ENCODE data around the gene ALG9. TPM values are rescaled to one million over a fixed set of nuclear protein-coding genes. Genes with fewer than 3 reads are reported as not detected.
"Not testable (repeated sequence)": the region's sequence is repeated elsewhere in the genome, so short reads cannot be mapped to it uniquely, and the experiment has no call there.

The ALG9 gene
- total RNA-seq, 1 donor from 2014 or later = 23.3 TPM

DNA sequence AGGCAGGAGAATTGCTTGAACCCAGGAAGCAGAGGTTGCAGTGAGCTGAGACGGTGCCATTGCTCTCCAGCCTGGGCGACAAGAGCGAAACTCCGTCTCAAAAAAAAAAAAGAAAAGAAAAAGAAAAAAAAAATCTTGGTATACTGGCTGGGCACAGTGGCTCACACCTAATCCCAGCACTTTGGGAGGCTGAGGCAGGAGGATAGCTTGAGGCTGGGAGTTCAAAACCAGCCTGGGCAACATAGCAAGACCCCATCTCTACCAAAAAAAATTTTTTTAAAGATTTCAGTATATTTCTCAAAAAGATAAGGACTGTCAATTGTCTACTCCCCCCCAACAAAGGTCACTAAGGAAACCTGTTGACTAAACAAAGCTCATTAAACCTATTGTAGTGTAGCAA is 13.7 kb upstream of the ALG9 start:
- not testable (repeated sequence) for DNase-seq (ENCODE audit: low read depth, low spot score)

DNA sequence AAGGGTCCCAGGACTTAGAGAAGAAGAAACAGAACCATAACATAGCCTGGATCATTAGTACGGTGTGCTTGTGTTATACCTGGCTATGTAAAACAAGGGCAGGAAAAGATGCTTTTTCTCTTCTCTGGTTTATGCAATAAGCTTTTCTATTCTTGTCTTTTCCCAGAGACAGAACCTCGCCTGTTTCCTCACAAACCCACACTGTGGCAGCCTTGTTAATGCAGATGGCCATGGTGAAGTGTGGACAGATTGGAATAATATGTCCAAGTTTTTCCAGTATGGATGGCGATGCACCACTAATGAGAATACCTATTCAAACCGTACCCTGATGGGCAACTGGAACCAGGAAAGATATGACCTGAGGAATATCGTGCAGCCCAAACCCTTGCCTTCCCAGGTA is 10.8 kb upstream of the ALG9 start:
- no peak for DNase-seq (ENCODE audit: low read depth, low spot score)

DNA sequence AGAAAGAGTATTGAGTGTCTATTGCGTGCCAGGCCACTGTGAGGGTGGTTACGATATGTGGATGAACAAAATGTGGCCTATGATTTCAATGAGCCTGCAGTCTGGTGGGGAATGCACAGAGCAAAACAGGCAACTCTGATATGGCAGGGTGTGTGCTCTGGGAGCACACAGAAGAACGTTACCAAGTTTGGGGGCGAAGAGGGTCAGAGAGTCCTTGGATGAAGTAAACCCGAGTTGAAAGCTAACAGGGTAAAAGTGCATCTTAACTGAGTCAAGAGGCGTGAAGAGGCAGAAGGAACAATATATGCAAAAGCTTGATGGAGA is 8.2 kb upstream of the ALG9 start:
- no peak for DNase-seq (ENCODE audit: low read depth, low spot score)

DNA sequence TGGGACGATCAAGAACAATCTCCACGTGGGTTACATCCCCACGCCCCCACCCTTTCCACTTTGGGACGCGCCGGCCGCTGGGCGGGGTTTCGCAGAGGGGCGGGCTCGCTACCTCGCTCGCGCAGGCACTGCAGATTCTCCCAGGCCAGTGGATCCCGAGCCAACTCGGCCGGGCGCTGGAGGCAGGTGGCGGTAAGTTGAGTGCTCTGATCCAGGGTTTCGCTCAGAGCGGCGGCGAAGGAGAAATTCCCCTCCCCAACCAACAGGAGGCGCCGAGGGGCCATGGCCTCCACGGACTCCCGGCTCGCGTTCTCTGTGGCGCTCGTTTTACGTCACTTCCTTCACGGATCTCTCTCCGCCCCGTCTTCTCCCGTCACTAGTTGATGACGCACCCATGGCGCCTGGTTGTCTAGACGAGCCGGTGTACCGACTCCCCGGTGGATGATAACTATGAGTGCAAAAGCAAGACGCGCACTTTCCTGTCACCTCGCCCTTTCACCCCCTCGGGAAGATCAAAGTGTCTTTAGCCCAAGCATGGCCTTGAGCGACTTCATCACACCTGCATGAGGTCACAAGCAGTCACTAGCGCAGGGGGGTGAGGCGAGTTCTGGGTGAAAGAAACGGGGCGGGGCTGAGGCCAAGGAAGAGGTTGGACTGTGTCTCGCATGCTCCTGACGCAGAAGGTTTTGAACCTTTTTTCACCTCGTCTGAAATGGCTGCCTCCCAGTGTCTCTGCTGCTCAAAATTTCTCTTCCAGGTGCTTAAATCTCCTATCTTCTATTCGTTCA is 7.7 kb upstream of the ALG9 start, which contains the start of the genes CFAP68 and FDXACB1:
Gene CFAP68, plus strand, starts transcription at position 693 of the 788 bp plus-strand sequence. Its CDS starts 20 bp downstream, at position 713.
Gene FDXACB1, minus strand, starts transcription at position 317 of the 788 bp plus-strand sequence. Its CDS starts 33 bp downstream, at position 284.
- DNase-seq (ENCODE audit: low read depth, low spot score) = peak; percentile 95

DNA sequence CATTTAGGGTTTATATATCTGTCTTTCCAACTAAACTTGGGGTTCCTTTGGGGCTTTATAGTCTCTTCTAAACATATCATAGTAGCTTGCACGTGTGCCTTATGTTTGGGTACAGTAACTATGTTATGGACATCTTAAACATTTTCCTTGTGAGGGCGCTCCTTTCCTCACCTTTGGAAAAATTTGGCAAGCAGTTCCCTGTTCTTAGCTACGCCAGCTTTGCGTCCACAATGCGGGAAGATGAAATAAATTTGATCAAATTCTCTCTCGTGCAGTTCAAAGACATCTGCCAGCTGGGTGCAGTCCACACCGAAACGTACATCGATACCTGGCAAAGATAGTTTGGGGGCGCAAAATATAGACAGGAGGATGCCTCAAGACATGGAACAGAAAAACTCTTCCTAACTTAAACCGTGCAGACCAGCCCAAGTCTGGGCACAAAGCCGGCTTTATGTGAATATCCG is 7.0 kb upstream of the ALG9 start:
- no peak for DNase-seq (ENCODE audit: low read depth, low spot score)

GRCh38 chr11:111871693-111872161 is 346 bp upstream of the ALG9 start:
- DNase-seq (ENCODE audit: low read depth, low spot score) = no peak

DNA sequence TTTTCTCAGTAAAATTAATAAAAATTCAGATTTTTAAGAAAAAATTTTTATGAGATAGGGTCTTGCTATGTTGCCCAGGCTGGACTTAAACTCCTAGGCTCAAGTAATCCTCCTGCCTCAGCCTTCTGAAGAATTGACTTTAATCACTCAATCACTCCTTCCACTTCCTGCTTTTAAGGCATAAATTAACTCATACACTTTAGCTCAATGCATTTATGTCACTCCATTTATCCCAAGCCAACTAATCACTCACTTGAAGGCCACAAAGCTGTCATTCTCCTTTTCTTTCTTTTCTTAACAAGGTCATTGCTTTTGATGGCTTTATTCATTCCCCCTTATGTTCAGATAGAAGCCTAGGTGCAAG is 877 bp downstream of the ALG9 start:
- DNase-seq (ENCODE audit: low read depth, low spot score) = no peak

GRCh38 chr11:111870113-111870512 is 1.3 kb downstream of the ALG9 start:
- DNase-seq (ENCODE audit: low read depth, low spot score) = no peak

GRCh38 chr11:111860257-111860656 is 11.1 kb downstream of the ALG9 start:
- no peak for DNase-seq (ENCODE audit: low read depth, low spot score)

- no peak for DNase-seq (ENCODE audit: low read depth, low spot score)
These were observed 15.9 kb downstream of the ALG9 start for GRCh38 chr11:111855506-111855905.

GRCh38 chr11:111852103-111852502 is 19.3 kb downstream of the ALG9 start:
- DNase-seq (ENCODE audit: low read depth, low spot score) = no peak

DNA sequence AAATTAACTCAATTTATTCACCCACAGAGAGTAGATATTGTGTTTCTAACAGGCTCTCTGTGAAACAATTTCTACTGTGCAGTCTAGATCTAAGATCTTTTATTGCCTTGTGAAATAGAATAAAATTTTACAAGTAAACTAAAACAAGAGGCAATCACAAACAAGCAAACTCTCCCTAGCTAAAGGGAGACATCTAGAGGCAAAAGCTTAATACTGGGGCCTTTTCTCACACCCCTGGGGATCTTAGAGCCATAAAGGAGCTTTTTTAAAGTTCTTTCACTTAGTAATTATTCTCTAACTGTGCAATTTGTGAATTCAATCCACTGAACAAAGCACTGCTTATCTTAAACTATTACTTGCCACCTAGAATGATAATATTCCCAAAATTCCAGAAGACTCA is 19.7 kb downstream of the ALG9 start:
- no peak for DNase-seq (ENCODE audit: low read depth, low spot score)

DNA sequence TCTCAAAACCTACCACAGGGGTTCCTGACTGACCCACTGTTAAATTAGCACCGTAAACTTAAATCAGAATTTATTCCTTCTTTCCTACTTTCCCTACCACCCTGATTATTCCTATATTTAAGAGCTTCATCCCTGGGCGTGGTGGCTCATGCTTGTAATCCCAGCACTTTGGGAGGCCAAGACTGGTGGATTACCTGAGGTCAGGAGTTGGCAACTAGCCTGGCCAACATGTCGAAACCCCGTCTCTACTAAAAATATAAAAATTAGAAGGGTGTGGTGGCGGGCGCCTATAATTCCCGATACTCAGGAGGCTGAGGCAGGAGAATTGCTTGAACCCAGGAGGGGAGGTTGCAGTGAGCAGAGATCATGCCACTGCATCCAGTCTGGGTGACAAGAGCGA is 20.3 kb downstream of the ALG9 start:
- no peak for DNase-seq (ENCODE audit: low read depth, low spot score)

- DNase-seq (ENCODE audit: low read depth, low spot score) = no peak
These were observed 21.8 kb downstream of the ALG9 start for GRCh38 chr11:111849631-111850030.

DNA sequence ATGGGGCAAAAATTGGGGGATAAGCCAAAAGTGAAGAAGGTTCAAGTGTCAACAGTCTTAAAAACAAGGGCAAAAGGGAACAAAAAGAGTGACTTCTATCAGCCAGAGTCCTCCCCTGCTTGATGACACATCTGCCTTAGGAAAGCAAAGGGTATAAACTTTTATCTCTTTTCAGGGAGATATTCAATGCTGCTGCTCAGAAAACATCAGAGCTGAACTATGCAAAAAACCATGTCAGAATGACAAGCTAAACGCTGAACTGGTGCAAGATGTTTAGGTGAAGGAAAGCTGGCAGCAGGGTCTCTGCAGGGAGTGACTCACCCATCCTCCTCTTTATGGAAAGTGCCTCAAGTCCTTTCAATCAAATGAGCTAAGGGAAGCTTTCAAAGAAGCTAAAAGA is 24.7 kb downstream of the ALG9 start:
- peak; percentile 4 for DNase-seq (ENCODE audit: low read depth, low spot score)

DNA sequence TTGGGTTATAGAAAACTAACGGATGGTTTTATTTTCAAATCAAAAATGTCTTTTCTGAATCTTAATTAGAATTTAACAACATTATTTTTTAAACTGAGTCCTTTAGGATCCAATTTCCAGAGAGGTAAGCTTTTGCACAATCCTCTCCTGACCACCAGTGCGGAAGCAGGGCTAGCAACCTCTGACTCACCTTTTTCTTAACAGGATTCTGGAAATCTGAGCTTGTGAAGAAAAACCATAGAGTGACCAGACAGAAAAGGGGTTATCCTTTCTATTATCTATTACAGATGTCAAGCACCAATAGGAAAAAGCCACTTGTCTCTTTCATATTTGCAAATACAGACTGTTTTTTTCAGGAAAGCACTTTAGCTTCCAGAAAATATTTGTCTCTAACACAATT is 25.3 kb downstream of the ALG9 start:
- DNase-seq (ENCODE audit: low read depth, low spot score) = no peak

- DNase-seq (ENCODE audit: low read depth, low spot score) = no peak
These were observed 25.9 kb downstream of the ALG9 start for GRCh38 chr11:111845276-111846028.

DNA sequence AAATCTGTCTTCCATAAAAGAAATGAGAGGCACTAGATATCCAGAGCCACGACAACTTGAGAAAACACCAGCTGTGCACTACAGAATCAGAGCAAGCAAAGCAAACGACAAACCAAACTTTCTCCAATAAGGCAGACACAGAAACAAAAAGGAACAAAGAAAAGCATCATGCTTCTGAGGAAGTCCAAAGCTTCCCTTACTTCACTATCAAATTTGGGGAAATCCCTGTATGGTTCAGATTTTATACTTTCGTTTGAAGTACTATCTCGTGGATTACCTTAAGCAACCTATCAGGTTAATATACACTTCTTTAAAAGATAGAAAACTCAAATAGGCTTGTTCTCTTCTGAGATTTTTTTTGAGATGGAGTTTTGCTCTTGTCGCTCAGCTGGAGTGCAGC is 27.7 kb downstream of the ALG9 start:
- DNase-seq (ENCODE audit: low read depth, low spot score) = no peak

DNA sequence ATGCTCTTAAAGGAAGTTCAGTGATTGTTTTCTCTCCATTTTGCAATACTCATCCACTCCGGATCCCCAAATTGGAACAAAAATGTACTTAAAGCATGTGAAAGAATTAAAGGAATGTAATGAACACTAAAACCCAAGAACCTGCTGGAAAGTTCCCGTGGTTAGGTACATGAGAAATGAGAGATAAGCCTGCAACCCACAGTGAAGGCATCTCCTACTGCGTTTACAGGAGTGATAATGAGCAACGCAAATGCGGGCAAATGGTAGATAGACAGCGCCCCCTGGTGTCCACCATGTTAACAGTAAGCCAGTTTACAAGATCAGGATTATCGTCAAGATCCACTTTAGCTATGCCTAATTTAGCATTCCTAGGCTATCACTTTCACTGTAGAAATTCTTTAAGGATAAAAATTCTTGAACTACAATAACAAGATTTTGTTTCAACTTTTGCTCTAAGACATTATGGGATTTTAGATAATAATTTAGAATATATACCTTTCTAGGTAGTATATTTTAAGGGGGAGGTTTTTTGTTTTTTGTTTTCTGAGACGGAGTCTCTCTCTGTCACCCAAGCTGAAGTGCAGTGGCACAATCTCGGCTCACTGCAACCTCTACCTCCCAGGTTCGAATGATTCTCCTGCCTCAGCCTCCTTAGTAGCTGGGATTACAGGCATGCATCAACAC is 29.9 kb downstream of the ALG9 start:
- peak; percentile 58 for DNase-seq (ENCODE audit: low read depth, low spot score)

- DNase-seq (ENCODE audit: low read depth, low spot score) = no peak
These were observed 31.2 kb downstream of the ALG9 start for GRCh38 chr11:111840143-111840542.

DNA sequence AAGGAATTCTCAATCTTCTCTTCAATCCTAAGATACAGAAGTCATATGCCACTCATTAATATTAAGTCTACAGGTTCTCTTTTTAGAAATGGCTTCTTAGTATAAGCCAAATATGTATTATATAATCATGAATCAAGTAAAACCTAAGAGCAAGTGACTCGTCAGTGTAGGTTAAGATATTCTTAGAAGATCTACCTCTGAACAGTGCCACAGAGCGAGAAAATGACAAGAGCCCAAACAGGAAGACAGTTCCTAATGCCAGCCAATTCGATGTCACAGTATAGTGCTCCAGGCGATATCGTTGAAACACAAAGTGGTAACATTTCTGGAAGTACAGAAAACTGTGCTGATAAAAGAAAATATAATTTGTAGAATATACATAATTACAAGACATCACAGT is 33.3 kb downstream of the ALG9 start:
- no peak for DNase-seq (ENCODE audit: low read depth, low spot score)

DNA sequence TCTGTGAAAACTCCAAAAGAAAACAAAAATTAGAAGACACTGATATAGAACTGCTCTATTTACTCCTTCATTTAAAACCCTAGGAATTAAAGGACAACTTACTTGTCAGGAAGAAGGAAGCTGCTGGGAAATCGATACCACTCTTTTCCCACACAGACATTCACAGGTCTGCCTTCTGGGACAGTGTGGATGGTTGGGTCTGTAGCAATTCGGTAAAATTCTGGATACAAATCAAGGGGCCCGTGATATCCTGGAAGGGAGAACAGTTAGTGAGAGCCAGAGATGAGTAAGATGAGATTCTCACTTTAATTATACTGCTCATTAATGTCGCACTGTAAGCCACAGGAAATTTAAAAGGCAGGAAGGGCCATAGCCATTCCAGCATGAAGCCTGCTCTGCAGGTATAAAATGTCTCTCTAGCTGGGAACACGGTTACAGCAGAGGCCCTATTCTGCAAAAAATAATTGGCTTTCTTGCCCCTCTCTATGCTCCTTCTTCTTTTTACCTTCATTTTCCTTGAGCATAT is 34.0 kb downstream of the ALG9 start:
- DNase-seq (ENCODE audit: low read depth, low spot score) = no peak

Data from pulmonary artery endothelial cell (primary cell).